ENCODE measurements around the gene NAPA. TPM values are rescaled to one million over a fixed set of nuclear protein-coding genes. Genes with fewer than 3 reads are reported as not detected.

NAPA gene
- total RNA-seq, 4 donors from 2014 or later = 127 to 272 (median 212) TPM

GRCh38 chr19:47518139-47518538 is 3.3 kb upstream of the NAPA start:
- intact Hi-C loops (cut with DNase I; ENCODE audit: low total_unique reads) = loop anchor here (5.0 to 10.0 kb wide), 2 partner anchors 243 to 916 kb away; partner anchors contain the start of genes CALM3 and INAFM1
- H3K27me3 ChIP-seq = no peaks in the 10 kb centered on the region
- no peak for TF ChIP-seq CTCF (IDR thresholded peaks at IDR 0.05 in 4 of 5, conservative IDR thresholded peaks at IDR 0.05 in 1 of 5)
- TF ChIP-seq POLR2A (IDR thresholded peaks at IDR 0.05) = no peak
- no peak overlapping the region for H3K4me3 ChIP-seq
- no peaks in the 10 kb centered on the region for H3K36me3 ChIP-seq
- in situ Hi-C loops (cut with MboI; ENCODE audit: low sequenced_read_pairs in 4 of 4) = loop anchor here (5.0 to 10.0 kb wide), 4 partner anchors 81 to 187 kb away; no protein-coding TSS in a partner anchor
- no peaks in the 10 kb centered on the region for H3K9me3 ChIP-seq
- DNase-seq = no peak
- no peak overlapping the region for H3K27ac ChIP-seq
- H3K4me1 ChIP-seq = peaks cover 20 to 26% of the 10 kb centered on the region in 2 donors
- ATAC-seq = no peak

GRCh38 chr19:47514151-47514868 is 553 bp downstream of the NAPA start:
- Histone ChIP-seq H3K27ac (peak overlapping the region; percentile 96 to 100 (median 99)), H3K27me3 (no peaks in the 10 kb centered on the region), H3K9me3 (no peaks in the 10 kb centered on the region), H3K4me3 (peak overlapping the region; percentile 83 to 98 (median 95)), H3K4me1 (peaks cover 51 to 55% of the 10 kb centered on the region in 2 donors), H3K36me3 (no peaks in the 10 kb centered on the region)
- intact Hi-C loops (cut with DNase I; ENCODE audit: low total_unique reads) = loop anchor here (2.0 to 10.0 kb wide), 3 partner anchors 184 to 268 kb away; partner anchors contain the start of gene INAFM1
- TF ChIP-seq CTCF (IDR thresholded peaks at IDR 0.05 in 4 of 5, conservative IDR thresholded peaks at IDR 0.05 in 1 of 5) (no peak), POLR2A (IDR thresholded peaks at IDR 0.05) (no peak)
- DNase-seq (no peak), ATAC-seq (no peak)
- in situ Hi-C loops (cut with MboI; ENCODE audit: low sequenced_read_pairs in 4 of 4) = loop anchor here in 2 of 4 donors (10.0 kb wide), 2 partner anchors 180 to 190 kb away; no protein-coding TSS in a partner anchor

GRCh38 chr19:47512948-47513319 is 1.9 kb downstream of the NAPA start:
- H3K4me3 ChIP-seq = peak overlapping the region; percentile 83 to 98 (median 95)
- TF ChIP-seq CTCF (IDR thresholded peaks at IDR 0.05 in 4 of 5, conservative IDR thresholded peaks at IDR 0.05 in 1 of 5) (no peak), POLR2A (IDR thresholded peaks at IDR 0.05) (no peak)
- DNase-seq (no peak), ATAC-seq (no peak)
- H3K27ac ChIP-seq = peak overlapping the region; percentile 96 to 100 (median 99)
- H3K27me3 ChIP-seq = no peaks in the 10 kb centered on the region
- intact Hi-C loops (cut with DNase I; ENCODE audit: low total_unique reads) = loop anchor here (5.0 to 10.0 kb wide), 2 partner anchors 238 to 269 kb away; partner anchors contain the start of gene INAFM1
- in situ Hi-C loops (cut with MboI; ENCODE audit: low sequenced_read_pairs in 4 of 4) = loop anchor here in 2 of 4 donors (10.0 kb wide), 2 partner anchors 182 to 192 kb away; no protein-coding TSS in a partner anchor
- no peaks in the 10 kb centered on the region for H3K9me3 ChIP-seq
- peaks cover 63 to 69% of the 10 kb centered on the region in 2 donors for H3K4me1 ChIP-seq
- no peaks in the 10 kb centered on the region for H3K36me3 ChIP-seq

GRCh38 chr19:47512183-47512947 is 2.5 kb downstream of the NAPA start:
- no peak for DNase-seq
- intact Hi-C loops (cut with DNase I; ENCODE audit: low total_unique reads) = loop anchor here (5.0 to 10.0 kb wide), 2 partner anchors 238 to 270 kb away; partner anchors contain the start of gene INAFM1

More at GRCh38 chr19:47512183-47512947, 2.5 kb downstream of the NAPA start:
- Histone ChIP-seq H3K4me3 (peak overlapping the region; percentile 83 to 98 (median 95)), H3K9me3 (no peaks in the 10 kb centered on the region), H3K36me3 (no peaks in the 10 kb centered on the region), H3K27ac (peak overlapping the region; percentile 96 to 100 (median 99)), H3K27me3 (no peaks in the 10 kb centered on the region), H3K4me1 (peaks cover 69 to 74% of the 10 kb centered on the region in 2 donors)
- TF ChIP-seq POLR2A (IDR thresholded peaks at IDR 0.05) (no peak), CTCF (IDR thresholded peaks at IDR 0.05 in 4 of 5, conservative IDR thresholded peaks at IDR 0.05 in 1 of 5) (no peak)
- in situ Hi-C loops (cut with MboI; ENCODE audit: low sequenced_read_pairs in 4 of 4) = loop anchor here in 2 of 4 donors (10.0 kb wide), 2 partner anchors 182 to 192 kb away; no protein-coding TSS in a partner anchor
- ATAC-seq = no peak
